WTC11 (cell line): Measurements from ENCODE around the gene ZNF678.

ENCODE experiments used
- TCF7 ChIP-seq: sonication (generic); formaldehyde crosslinking; IDR thresholded peaks from 2 replicates; pipeline ENCODE4 v1.8.0; 2022; ENCODE audit warnings: mild to moderate bottlenecking, low read depth, missing genetic modification reagents, moderate library complexity
- TF ChIP-seq, protein P1 (sequence below): fragments of 200-600 bp; IDR thresholded peaks from 2 replicates; pipeline ENCODE4 v1.8.0; 2022; ENCODE audit warnings: antibody characterized with exemption

DNA sequence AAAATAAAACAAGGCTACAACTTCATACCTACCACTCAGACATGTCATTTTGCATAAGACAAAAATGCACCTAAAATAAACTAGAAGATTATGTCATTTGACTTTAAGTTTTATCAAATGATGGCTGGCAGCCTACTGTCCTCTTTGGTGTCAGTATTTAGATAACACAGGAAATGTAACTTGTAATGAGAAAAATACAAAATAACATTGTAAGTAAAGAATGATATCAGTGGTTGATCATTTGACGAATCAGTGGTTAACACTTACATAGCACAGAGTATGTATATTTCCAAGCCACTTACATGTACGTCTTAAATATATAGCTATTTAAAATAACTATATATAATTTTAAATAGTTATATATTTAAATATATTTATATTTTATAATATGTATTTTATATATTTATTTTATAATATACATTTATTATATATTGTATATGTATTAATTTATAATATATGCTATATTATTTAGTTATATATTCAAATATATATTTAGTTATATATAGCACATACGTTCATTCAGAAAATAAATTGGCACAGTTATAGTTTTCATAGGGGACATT is 44.1 kb downstream of the ZNF678 start:
- no peak for TF ChIP-seq TCF7 (CRISPR knock-in tag)
- TF ChIP-seq, protein P1, sequence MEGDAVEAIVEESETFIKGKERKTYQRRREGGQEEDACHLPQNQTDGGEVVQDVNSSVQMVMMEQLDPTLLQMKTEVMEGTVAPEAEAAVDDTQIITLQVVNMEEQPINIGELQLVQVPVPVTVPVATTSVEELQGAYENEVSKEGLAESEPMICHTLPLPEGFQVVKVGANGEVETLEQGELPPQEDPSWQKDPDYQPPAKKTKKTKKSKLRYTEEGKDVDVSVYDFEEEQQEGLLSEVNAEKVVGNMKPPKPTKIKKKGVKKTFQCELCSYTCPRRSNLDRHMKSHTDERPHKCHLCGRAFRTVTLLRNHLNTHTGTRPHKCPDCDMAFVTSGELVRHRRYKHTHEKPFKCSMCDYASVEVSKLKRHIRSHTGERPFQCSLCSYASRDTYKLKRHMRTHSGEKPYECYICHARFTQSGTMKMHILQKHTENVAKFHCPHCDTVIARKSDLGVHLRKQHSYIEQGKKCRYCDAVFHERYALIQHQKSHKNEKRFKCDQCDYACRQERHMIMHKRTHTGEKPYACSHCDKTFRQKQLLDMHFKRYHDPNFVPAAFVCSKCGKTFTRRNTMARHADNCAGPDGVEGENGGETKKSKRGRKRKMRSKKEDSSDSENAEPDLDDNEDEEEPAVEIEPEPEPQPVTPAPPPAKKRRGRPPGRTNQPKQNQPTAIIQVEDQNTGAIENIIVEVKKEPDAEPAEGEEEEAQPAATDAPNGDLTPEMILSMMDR = no peak
